NCI-H748 (cell line): Measurements from ENCODE around the gene TDRD12.
A peak's percentile ranks its signal among the peaks of the same experiment; 100 is the strongest.

Experiments
- DNase-seq: peaks from one replicate; lab custom pipeline; 2025; ENCODE audit not compliant: unreplicated experiment; lab: John Stamatoyannopoulos, UW

TDRD12 gene

GRCh38 chr19:32719611-32720059 lies at the start of gene TDRD12:
TSS of gene TDRD12 (plus strand) at chr19:32719767. CDS start at chr19:32720073, 306 bp downstream.
- no peak for DNase-seq

- DNase-seq, result no peak
Measured at GRCh38 chr19:32671883-32672593, 47.5 kb upstream of the TDRD12 start.

GRCh38 chr19:32672841-32673240 lies 46.7 kb upstream of the TDRD12 start:
- DNase-seq, result no peak

GRCh38 chr19:32673573-32673972 lies 46.0 kb upstream of the TDRD12 start:
- DNase-seq, result no peak

- peak; percentile 49 for DNase-seq
Measured at GRCh38 chr19:32674153-32674930, 45.2 kb upstream of the TDRD12 start.

GRCh38 chr19:32674931-32675719 lies 44.4 kb upstream of the TDRD12 start, which contains the start of gene ANKRD27:
TSS of gene ANKRD27 (minus strand) at chr19:32675180. CDS start at chr19:32659015, 16,165 bp downstream.
- DNase-seq, result peak; percentile 99

- peak; percentile 80 for DNase-seq
Measured at GRCh38 chr19:32675720-32676185, 43.8 kb upstream of the TDRD12 start, which contains the start of gene RGS9BP. TSS of gene RGS9BP (plus strand) at chr19:32675848. CDS start at chr19:32676264, 416 bp downstream.

GRCh38 chr19:32676186-32676894 lies 43.2 kb upstream of the TDRD12 start:
- peak; percentile 80 for DNase-seq

GRCh38 chr19:32676895-32677359 lies 42.6 kb upstream of the TDRD12 start:
- DNase-seq, result peak; percentile 12

GRCh38 chr19:32677657-32678056 lies 41.9 kb upstream of the TDRD12 start:
- DNase-seq, result no peak

GRCh38 chr19:32680986-32681385 lies 38.6 kb upstream of the TDRD12 start:
- no peak for DNase-seq

- no peak for DNase-seq
Measured at GRCh38 chr19:32682317-32682716, 37.2 kb upstream of the TDRD12 start.

GRCh38 chr19:32686847-32687475 lies 32.6 kb upstream of the TDRD12 start:
- no peak for DNase-seq

GRCh38 chr19:32687681-32688080 lies 31.9 kb upstream of the TDRD12 start:
- DNase-seq, result no peak

- DNase-seq, result no peak
Measured at GRCh38 chr19:32688311-32688710, 31.3 kb upstream of the TDRD12 start.

GRCh38 chr19:32691291-32691951 lies 28.1 kb upstream of the TDRD12 start, which contains the start of gene NUDT19:
TSS of gene NUDT19 (plus strand) at chr19:32691821. CDS start at chr19:32691961, 140 bp downstream.
- peak; percentile 85 for DNase-seq

- DNase-seq, result peak; percentile 79
Measured at GRCh38 chr19:32691952-32692726, 27.4 kb upstream of the TDRD12 start.

- DNase-seq, result no peak
Measured at GRCh38 chr19:32692727-32693061, 26.9 kb upstream of the TDRD12 start.
